H1 (cell line): ENCODE data around the gene PCNP.

Source experiments
- EP300 ChIP-seq, 2 experiments: IDR thresholded peaks; 1 replicate in 1 of 2; 2 replicates in 1 of 2; pipeline ENCODE4 v1.6.1; 2011 to 2012; ENCODE audit warnings: low read depth in 2 of 2, low read length in 2 of 2, mild to moderate bottlenecking in 2 of 2, borderline replicate concordance in 1 of 2, inconsistent platforms in 1 of 2, moderate library complexity in 1 of 2
- EZH2 ChIP-seq: fragments of 200-600 bp; sonication (generic); IDR thresholded peaks from 2 replicates; pipeline ENCODE4 v1.7.1; 2012; ENCODE audit warnings: low read depth, mild to moderate bottlenecking, moderate library complexity, low read length, inconsistent platforms; ENCODE audit not compliant: severe bottlenecking
- KDM1A ChIP-seq: fragments of 200-600, 300-600 bp; sonication (generic); IDR thresholded peaks from 2 replicates; pipeline ENCODE4 v1.7.1; 2016; ENCODE audit warnings: mild to moderate bottlenecking, low read length, borderline replicate concordance
- KDM5A ChIP-seq: fragments of 200-600 bp; IDR thresholded peaks from 2 replicates; pipeline ENCODE4 v1.7.1; 2012; ENCODE audit warnings: mild to moderate bottlenecking, low read length, inconsistent platforms, mixed read lengths
- POLR2A ChIP-seq, 2 experiments: IDR thresholded peaks; 1 replicate in 1 of 2; 2 replicates in 1 of 2; pipeline ENCODE4 v1.6.1; 2011; ENCODE audit warnings: low read depth in 2 of 2, low read length in 2 of 2, mild to moderate bottlenecking in 2 of 2; ENCODE audit errors: control extremely low read depth in 1 of 2
- RAD21 ChIP-seq, 2 experiments: IDR thresholded peaks in 1 of 2; conservative IDR thresholded peaks in 1 of 2; 2 replicates each; pipeline ENCODE4 v1.6.1; 2011; ENCODE audit warnings: low read depth in 2 of 2, low read length in 2 of 2, improper control_type of control experiment in 1 of 2, inconsistent platforms in 1 of 2, mild to moderate bottlenecking in 1 of 2, moderate library complexity in 1 of 2
- TAF1 ChIP-seq: IDR thresholded peaks from 2 replicates; pipeline ENCODE4 v1.6.1; 2011; ENCODE audit warnings: mild to moderate bottlenecking, low read depth, low read length
- TF ChIP-seq, protein P1 (sequence below), 3 experiments: IDR thresholded peaks; 1 replicate in 2 of 3; 2 replicates in 1 of 3; pipeline versions ENCODE4 v1.5.1 to v1.6.1; 2011; ENCODE audit warnings: low read length in 3 of 3, mild to moderate bottlenecking in 3 of 3, inconsistent platforms in 2 of 3, low read depth in 1 of 3, moderate library complexity in 1 of 3; ENCODE audit not compliant: insufficient read depth in 1 of 3; ENCODE audit errors: control extremely low read depth in 1 of 3
- TF ChIP-seq, protein P2 (sequence below): IDR thresholded peaks from 2 replicates; pipeline ENCODE4 v1.6.1; 2012; ENCODE audit warnings: inconsistent platforms

DNA sequence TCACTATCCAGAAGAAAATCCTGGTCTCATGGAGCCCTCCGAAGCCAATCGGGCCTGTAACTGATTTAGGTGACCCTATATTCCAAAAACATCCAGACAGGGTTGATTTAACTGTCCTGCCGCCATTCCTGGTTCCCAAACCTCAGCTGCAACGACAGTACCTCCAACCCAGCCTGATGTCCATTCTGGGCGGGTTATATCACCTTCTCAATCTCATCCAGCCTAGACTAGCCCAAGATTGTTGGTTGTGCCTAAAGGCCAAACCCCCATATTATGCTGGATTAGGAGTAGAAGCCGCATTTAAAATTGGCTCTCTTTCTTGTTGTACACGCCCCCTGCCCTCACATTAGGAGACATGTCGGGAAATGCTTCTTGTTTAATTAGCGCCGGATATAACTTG, 66.3 kb downstream of the PCNP start:
- no peak for TF ChIP-seq POLR2A (IDR thresholded peaks at IDR 0.05; ENCODE audit: control extremely low read depth in 1 of 2, low read depth in 2 of 2, low read length in 2 of 2)
- no peak for TF ChIP-seq EZH2
- TF ChIP-seq EP300 (IDR thresholded peaks at IDR 0.05; ENCODE audit: borderline replicate concordance in 1 of 2, low read depth in 2 of 2, low read length in 2 of 2), result no peak
- TF ChIP-seq KDM1A, result no peak
- TF ChIP-seq TAF1, result no peak
- TF ChIP-seq, protein P1, sequence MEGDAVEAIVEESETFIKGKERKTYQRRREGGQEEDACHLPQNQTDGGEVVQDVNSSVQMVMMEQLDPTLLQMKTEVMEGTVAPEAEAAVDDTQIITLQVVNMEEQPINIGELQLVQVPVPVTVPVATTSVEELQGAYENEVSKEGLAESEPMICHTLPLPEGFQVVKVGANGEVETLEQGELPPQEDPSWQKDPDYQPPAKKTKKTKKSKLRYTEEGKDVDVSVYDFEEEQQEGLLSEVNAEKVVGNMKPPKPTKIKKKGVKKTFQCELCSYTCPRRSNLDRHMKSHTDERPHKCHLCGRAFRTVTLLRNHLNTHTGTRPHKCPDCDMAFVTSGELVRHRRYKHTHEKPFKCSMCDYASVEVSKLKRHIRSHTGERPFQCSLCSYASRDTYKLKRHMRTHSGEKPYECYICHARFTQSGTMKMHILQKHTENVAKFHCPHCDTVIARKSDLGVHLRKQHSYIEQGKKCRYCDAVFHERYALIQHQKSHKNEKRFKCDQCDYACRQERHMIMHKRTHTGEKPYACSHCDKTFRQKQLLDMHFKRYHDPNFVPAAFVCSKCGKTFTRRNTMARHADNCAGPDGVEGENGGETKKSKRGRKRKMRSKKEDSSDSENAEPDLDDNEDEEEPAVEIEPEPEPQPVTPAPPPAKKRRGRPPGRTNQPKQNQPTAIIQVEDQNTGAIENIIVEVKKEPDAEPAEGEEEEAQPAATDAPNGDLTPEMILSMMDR (IDR thresholded peaks at IDR 0.05; ENCODE audit: control extremely low read depth in 1 of 3, insufficient read depth in 1 of 3, low read depth in 1 of 3, low read length in 3 of 3), result no peak
- TF ChIP-seq, protein P2, sequence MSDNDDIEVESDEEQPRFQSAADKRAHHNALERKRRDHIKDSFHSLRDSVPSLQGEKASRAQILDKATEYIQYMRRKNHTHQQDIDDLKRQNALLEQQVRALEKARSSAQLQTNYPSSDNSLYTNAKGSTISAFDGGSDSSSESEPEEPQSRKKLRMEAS, result no peak
- TF ChIP-seq RAD21 (IDR thresholded peaks at IDR 0.05 in 1 of 2, conservative IDR thresholded peaks at IDR 0.05 in 1 of 2; ENCODE audit: low read depth in 2 of 2, low read length in 2 of 2), result no peak
- TF ChIP-seq KDM5A, result no peak
